SK-N-DZ (cell line): Measurements from ENCODE around the gene MGRN1.

Experiments used
- DNase-seq: peaks from one replicate; pipeline ENCODE4 v3.0.0-alpha.2; 2015; ENCODE audit warnings: low spot score

MGRN1 gene

DNA sequence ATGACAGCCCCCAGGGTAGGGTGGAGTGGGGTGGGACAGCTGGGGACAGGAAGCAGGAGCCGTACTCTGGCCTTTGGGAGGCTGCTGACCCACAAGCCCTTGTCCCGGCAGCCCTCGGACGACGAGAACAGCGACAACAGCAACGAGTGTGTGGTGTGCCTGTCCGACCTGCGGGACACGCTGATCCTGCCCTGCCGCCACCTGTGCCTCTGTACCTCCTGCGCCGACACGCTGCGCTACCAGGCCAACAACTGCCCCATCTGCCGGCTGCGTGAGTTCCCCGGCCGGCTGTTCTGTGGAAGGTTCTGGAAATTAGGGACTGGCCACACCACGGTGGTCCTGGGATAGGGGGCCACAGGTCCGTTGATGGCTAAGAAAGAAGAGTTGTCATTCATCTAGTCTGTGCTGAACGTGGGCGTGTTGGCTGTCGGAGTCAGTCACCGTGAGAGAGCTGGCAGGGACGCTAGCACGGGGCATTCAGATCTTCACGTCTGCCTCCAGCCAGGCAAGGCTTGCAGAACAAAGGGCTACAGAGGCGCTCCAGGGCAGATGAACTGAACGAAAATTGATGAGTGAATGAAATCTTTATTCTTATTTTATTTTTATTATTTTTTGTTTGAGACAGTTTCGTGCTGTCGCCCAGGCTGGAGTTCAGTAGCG, 48.9 kb downstream of the MGRN1 start:
- no peak for DNase-seq

- no peak for DNase-seq
Observed at GRCh38 chr16:4674926-4675530, 50.4 kb downstream of the MGRN1 start.

GRCh38 chr16:4675864-4676786, 51.5 kb downstream of the MGRN1 start:
- DNase-seq = no peak

DNA sequence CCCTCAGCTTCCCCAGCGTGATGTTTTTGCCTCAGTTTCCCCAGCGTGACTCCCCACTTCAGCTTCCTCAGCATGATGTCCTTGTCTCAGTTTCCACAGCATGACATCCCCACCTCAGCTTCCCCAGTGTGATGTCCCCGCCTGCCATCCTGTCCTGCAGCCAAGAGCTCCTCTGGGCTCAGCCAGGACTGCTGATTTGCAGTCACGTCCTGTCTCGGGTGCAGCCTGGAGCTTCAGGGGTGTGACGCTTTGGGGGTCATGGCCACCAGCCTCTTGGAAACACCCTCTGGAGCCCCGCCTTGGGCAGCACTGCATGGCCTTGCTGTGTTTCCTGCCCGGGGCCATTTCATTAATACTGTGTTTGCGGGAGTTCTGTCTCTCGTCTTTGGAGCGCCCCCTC, 52.2 kb downstream of the MGRN1 start:
- no peak for DNase-seq

- no peak for DNase-seq
Observed at GRCh38 chr16:4677390-4677789, 52.8 kb downstream of the MGRN1 start.

DNA sequence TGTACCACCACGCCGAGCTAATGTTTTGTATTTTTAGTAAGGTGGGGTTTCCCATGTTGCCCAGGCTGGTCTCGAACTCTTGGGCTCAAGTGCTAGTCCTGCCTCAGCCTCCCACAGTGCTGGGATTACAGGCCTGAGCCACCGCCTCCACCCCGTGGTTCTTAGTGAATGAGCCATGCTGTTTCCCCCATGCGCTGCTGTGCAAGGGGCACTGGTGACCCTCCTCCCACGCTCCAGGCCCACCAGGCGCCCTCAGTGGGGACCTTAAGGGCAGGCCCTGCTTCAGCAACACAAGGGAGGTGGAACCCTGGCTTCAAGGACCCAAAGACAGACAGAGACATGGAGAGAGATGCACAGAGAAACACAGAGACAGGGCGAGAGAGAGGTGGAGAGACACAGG, 53.4 kb downstream of the MGRN1 start:
- no peak for DNase-seq

DNA sequence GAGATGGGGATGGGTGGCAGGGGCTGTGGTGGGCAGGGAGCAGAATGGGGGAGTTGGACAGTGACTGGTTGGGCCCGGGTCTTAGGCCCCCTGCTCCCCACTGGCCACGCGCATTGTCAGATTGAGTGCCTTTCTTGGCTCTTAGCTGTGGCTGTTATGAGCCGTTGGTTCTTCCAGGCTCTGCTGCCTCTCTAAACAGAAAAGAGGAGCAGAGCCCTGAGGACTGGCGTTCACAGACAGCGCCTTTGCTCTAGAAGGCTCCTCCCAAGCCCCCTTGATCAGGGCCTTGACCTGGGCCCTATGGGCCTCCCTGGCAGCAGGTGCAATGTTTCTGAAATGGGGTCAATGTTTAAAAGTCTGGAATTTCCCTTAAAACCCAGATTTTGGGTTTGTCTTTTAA, 54.0 kb downstream of the MGRN1 start:
- DNase-seq = no peak

DNA sequence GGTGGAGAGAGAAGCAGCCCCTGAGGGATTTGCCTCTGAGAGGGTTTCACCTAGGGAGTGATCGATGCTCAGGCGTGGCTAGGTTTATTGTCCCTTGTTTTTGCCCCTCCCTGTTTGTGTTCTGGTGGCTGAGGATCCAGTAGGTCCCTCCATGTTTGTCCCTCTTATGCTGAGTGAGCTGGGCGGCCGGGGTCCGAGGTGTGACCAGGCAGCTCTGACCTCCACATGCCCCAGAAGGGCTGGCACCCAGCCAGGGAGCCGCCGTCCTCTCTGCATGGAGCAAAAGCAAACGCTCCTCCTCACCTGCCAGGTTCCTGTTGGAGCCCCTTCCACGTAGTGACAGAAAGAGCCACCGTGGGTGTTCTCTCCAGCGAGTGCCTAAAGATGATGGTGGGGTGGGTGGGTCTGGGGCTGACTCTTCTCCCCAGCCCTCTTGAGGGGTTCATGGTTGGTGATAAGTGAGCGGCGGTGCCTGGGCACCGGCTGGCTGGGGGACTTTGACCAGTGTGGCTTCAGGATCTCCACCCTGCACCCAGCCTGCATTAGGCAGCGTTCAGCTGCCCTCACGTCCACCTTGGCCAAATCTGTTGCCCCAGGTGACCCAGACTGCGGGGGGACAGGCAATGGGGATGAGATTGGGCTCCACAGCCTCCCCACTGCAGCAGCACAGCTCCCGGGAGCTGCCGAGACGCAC, 54.7 kb downstream of the MGRN1 start:
- no peak for DNase-seq

- DNase-seq = no peak
Observed at GRCh38 chr16:4679850-4680636, 55.4 kb downstream of the MGRN1 start.

GRCh38 chr16:4680673-4681470, 56.2 kb downstream of the MGRN1 start:
- DNase-seq = no peak

DNA sequence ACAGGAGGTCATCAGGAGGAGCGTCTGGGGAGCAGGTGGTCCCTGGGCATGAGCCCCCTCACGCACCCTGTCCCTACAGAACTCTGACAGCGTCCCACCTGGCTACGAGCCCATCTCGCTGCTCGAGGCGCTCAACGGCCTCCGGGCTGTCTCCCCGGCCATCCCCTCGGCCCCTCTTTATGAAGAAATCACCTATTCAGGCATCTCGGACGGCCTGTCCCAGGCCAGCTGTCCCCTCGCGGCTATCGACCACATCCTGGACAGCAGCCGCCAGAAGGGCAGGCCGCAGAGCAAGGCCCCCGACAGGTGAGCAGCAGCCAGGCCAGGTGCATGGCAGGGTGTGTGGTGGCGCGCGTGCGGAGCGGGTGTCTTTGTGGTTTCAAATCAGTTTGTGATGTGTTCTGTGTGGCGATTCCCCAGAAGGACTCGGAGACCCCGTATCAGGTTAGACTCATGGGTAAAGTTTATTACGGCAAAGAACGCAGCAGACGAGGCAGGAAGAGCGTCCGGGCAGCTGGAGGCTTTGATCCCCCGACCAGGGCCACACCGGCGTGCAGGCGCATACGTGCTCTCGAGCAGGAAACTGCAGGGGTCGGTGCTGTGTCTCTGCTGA, 57.0 kb downstream of the MGRN1 start:
- no peak for DNase-seq

GRCh38 chr16:4682084-4682591, 57.5 kb downstream of the MGRN1 start:
- no peak for DNase-seq

DNA sequence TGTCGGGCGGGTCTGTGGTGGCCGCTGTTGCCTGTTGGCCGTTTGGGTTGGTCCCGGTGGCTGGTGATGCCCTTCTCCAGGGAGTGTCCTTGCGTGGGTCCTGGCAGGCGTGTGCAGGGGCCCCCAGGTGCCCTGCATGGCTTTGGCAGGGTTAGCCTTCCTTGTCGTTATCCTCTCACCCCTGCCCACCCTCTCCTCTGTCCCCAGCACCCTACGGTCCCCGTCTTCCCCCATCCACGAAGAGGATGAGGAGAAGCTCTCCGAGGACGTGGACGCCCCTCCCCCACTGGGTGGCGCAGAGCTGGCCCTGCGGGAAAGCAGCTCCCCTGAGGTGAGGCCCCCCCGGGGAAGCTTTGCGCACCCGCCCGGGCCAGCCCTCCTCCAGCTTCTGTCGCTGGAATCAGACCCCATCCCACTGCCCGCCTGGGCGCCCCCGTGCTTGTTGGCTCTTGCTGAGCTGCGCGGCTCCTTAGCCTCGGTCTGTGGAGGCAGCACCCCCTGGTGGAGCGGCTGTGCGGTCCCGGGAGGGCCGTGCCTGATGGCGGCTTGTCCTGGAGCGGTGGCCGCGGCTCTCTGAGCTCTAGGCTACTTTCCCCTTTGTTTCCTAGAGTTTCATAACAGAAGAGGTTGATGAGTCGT, 58.1 kb downstream of the MGRN1 start:
- no peak for DNase-seq

- DNase-seq = no peak
Observed at GRCh38 chr16:4683255-4684057, 58.8 kb downstream of the MGRN1 start.

GRCh38 chr16:4684058-4684715, 59.6 kb downstream of the MGRN1 start:
- no peak for DNase-seq

GRCh38 chr16:4684763-4685162, 60.1 kb downstream of the MGRN1 start:
- DNase-seq = no peak

GRCh38 chr16:4685292-4685691, 60.7 kb downstream of the MGRN1 start:
- DNase-seq = no peak
